ENCODE results near the gene PDIA3.
A peak's percentile ranks its signal among the peaks of the same experiment; 100 is the strongest.

PDIA3 gene

DNA sequence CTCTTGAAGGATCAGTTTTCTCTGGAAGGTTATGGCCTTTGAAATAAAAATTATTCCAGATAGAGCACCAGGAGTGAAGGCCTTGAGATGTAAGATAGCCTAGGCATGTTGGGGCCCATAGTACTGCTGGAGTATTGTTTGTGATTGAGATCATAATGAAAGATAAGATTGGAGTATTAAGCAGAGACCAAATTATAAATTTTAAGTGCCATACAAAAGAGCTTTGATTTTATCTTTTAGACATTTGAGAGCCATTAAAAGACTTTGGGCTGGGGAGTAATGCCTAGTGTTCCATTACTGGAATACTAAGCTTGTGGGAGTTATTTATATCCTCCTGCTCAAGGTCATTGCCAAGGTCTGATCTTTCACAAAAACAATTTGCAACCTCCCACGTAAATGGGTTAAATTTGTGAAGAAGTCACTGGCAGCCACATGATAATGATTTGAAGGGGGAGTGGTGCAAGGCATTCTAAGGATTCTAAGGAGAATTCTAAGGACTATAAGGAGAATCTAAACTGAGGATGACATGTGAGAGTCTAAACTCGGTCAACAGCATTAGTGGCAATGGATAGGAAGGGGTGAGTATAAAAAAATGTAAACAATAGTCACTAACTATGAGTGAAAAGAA, 17.7 kb downstream of the PDIA3 start:
- Mint-ChIP-seq H3K27ac (no peak overlapping the region), H3K27me3 (no peaks in the 10 kb centered on the region), H3K4me1 (peaks cover 2% of the 10 kb centered on the region), H3K4me3 (no peak overlapping the region), H3K36me3 (peaks cover 62% of the 10 kb centered on the region), H3K9me3 (no peaks in the 10 kb centered on the region)
- CTCF ChIA-PET, result no interaction called here
- no peak for DNase-seq

DNA sequence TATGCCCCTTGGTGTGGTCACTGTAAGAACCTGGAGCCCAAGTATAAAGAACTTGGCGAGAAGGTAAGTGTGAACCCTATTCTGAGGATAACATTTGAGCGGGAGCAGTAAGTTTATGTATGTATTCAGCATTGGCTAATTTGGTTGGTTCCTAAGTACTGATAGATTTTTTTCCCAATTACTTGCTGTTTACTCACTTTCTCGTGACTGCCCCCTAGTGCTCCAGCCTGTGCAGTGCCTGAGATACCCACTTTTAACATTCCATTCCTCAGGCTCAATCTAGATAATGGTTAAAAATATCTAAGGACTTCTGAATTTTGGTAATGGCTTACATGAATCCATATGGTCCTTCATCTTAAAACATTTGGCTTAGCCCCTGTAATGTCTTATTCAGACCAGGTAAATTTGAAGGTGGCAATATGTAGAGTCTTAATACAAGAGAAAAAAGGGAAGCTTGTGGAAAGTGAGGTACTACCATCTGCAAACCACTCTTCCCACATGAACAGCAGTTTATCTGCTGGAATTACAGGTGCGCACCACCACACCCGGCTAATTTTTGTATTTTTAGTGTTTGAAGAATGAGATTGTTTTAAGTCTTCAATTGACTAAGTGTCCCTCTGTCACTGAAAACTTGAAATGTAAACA, 23.5 kb downstream of the PDIA3 start:
- CTCF ChIA-PET, result interaction anchor here (0.9 to 1.6 kb wide), 6 partner anchors 10 to 328 kb away, joined by 3 to 6 read pairs (median 4); no protein-coding TSS in a partner anchor
- no peaks in the 10 kb centered on the region for H3K9me3 Mint-ChIP-seq
- H3K27ac Mint-ChIP-seq, result peak overlapping the region; percentile 62
- no peaks in the 10 kb centered on the region for H3K4me1 Mint-ChIP-seq
- no peak overlapping the region for H3K4me3 Mint-ChIP-seq
- peak; percentile 76 for DNase-seq
- H3K36me3 Mint-ChIP-seq, result peaks cover 63% of the 10 kb centered on the region
- no peaks in the 10 kb centered on the region for H3K27me3 Mint-ChIP-seq

DNA sequence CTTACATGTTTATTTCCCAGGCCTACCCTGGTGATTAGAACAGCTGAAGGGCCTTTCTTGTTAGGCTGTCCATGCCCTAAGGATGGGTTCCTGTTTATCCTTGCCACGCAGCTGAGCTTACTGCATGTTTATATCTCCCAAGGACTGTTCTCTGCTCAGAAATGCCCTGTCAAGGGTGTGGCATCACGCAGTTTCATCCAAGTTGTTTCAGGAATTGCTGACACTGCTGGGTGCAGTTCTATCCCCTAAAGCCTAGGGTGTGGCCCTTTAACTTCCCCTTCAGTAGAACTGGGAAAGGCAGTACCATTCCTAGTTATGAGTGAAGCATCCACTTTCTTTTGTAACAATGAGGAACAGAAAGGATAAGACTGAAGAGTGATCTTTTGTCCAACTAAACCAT, 25.6 kb downstream of the PDIA3 start:
- Mint-ChIP-seq H3K27me3 (no peaks in the 10 kb centered on the region), H3K36me3 (peaks cover 47% of the 10 kb centered on the region), H3K9me3 (no peaks in the 10 kb centered on the region), H3K27ac (no peak overlapping the region), H3K4me3 (no peak overlapping the region), H3K4me1 (peaks cover 6% of the 10 kb centered on the region)
- CTCF ChIA-PET, result interaction anchor here (1.0 kb wide), 1 partner anchor 17 kb away, joined by 3 read pairs; no protein-coding TSS in a partner anchor
- no peak for DNase-seq

DNA sequence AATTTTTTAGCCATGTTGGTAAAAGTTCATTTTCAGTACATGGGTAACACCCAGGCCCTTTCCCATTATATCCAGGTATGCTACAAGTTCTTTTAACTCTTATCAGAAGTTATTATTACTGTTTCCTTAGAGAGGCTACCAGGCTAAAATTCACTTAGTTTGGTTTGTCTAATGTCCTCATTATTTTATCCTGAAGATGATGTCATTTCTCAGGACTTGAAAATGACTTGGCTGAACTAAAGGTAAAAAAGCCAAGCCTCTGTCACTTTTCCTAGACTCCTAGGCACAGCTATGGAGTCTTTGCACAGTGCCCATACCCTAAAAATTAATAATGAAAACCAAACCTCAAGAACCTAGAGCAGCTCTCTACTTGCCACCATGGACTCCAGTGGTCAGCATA, 26.4 kb downstream of the PDIA3 start:
- Mint-ChIP-seq H3K4me1 (peaks cover 13% of the 10 kb centered on the region), H3K4me3 (no peak overlapping the region), H3K27ac (no peak overlapping the region), H3K9me3 (no peaks in the 10 kb centered on the region), H3K36me3 (peaks cover 45% of the 10 kb centered on the region), H3K27me3 (peaks cover 5% of the 10 kb centered on the region)
- DNase-seq, result no peak
- CTCF ChIA-PET, result interaction anchor here (0.5 kb wide), 1 partner anchor 395 kb away, joined by 3 read pairs; no protein-coding TSS in a partner anchor

DNA sequence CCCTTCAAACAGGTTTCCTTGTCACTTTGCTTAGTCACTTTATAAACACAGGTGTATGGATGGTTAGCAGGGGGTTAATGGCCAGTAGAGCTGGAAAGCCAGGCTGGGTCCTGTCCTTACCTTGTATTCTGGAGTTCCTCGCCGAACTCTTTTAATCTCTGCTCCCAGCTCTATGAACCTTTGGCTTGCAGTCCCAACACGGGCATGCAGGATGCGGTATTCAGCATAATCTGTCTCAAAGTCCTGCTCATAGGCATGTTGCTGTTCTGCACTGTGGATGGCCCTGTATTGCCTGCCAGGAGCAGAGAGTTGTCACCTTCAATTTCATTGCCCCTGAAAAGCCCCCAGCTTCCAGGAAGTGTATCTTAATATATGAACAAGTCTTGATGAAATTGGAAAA, 27.8 kb downstream of the PDIA3 start:
- DNase-seq, result no peak
- CTCF ChIA-PET, result no interaction called here
- no peak overlapping the region for H3K4me3 Mint-ChIP-seq
- peaks cover 22% of the 10 kb centered on the region for H3K4me1 Mint-ChIP-seq
- peaks cover 9% of the 10 kb centered on the region for H3K27me3 Mint-ChIP-seq
- peak overlapping the region; percentile 28 for H3K27ac Mint-ChIP-seq
- H3K9me3 Mint-ChIP-seq, result no peaks in the 10 kb centered on the region
- peaks cover 36% of the 10 kb centered on the region for H3K36me3 Mint-ChIP-seq

DNA sequence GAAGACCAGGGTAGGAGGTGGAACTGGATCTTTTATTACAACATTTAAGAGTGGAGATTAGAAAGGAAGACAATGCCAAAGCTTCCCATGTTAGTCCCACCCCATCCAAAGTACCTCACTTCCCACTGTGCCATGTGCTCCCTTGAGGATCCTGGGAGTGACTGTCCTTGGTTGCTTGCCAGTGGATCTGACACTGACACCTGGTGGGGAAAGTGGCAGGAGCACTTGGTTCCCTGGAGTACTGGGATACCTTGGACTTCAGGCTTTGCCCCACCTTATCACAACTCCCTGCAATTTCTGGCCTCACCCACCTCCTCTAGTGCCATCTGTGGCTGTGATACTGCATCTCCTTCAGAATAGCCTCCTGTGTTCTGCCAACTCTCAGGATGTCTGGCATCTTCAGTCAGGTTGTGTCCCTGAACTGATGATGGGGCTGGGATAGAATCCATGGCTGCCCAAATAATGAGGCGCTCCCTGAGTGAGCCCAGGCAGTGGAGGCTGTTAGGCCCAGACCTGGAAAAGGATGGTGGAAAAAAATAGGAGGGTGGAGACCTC, 29.2 kb downstream of the PDIA3 start:
- Mint-ChIP-seq H3K4me1 (peaks cover 26% of the 10 kb centered on the region), H3K4me3 (peak overlapping the region; percentile 91), H3K9me3 (no peaks in the 10 kb centered on the region), H3K27ac (peak overlapping the region; percentile 45), H3K27me3 (peaks cover 9% of the 10 kb centered on the region), H3K36me3 (peaks cover 28% of the 10 kb centered on the region)
- DNase-seq, result no peak
- CTCF ChIA-PET, result interaction anchor here (0.6 to 1.3 kb wide), 3 partner anchors 26 to 264 kb away, joined by 3 read pairs; no protein-coding TSS in a partner anchor

DNA sequence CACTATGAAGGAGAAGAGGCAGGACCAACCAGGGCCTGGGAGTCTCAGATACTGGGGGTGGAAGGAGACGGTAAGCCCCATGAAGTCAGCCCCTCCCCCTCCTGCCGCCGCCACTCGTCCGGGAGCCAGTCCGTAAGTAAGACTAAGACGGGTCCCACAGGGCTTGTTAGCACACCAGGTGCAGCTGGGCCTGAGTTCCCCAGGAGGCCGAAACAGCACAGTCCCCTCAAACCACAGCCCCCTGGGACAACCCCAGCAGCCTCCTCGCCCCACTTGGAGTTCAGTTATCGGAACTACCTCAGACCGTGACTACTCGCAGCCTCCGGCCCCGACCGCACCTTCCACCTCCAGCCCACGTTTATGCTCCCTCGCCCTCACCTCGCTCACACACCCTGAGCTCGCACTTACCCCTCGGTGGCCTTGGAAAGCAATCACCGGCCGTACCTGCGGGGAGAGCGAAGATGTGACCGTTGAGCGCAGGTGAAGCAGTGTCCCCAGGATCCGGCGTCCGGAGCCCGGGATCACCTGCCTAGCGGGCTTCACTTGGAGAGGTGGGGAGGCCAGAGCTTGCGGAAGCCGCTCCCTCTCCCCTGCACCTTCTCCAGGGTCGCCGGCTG, 30.0 kb downstream of the PDIA3 start:
- Mint-ChIP-seq H3K27ac (peak overlapping the region; percentile 92), H3K27me3 (peaks cover 9% of the 10 kb centered on the region)

DNA sequence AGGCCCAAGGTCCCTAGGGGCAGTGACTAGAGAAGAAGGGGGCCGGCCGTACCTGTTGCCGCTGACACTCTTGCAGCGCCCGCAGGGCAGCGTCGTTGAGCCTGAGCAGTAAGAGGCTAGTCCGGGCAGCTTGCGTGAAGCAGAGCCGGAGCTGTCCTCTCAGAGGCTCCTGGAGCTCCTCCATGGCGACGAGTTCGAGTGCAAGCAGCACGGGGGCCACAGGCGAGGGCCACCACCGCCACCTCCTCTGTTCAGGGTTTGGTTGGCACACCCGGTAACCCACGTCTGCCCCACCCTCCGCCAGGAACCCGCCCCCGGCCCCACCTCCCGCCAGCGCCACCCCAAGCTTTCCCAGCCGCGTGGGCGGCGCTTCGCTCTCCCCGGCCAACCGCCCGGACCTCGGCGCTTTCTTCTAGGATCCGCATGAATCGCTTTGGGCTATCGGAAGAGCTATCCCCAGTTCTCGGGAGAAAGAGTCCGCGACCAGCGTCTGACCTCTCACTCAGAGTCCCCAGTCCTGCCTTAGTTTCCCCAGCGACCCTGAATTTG, 30.6 kb downstream of the PDIA3 start, which contains the start of gene ELL3:
TSS of gene ELL3 (minus strand) at position 249 of the 549 bp plus-strand sequence. CDS start at position 184, 65 bp downstream.
- Mint-ChIP-seq H3K9me3 (no peaks in the 10 kb centered on the region), H3K27ac (peak within 1 kb of the TSS; percentile 92), H3K27me3 (peaks cover 9% of the 10 kb centered on the region), H3K4me3 (peak within 1 kb of the TSS; percentile 91), H3K4me1 (peaks cover 26% of the 10 kb centered on the region), H3K36me3 (peaks cover 18% of the 10 kb centered on the region)
- DNase-seq, result peak; percentile 84
- CTCF ChIA-PET, result interaction anchor here (0.8 to 2.2 kb wide), 9 partner anchors 9 to 336 kb away, joined by 3 to 14 read pairs (median 5); partner anchors contain the start of gene MFAP1

More for the DNA sequence above, 30.0 kb downstream of the PDIA3 start:
- CTCF ChIA-PET, result interaction anchor here (0.6 to 2.2 kb wide), 11 partner anchors 10 to 335 kb away, joined by 3 to 14 read pairs (median 5); partner anchors contain the start of gene MFAP1
- Mint-ChIP-seq H3K9me3 (no peaks in the 10 kb centered on the region), H3K4me3 (peak overlapping the region; percentile 91), H3K36me3 (peaks cover 22% of the 10 kb centered on the region), H3K4me1 (peaks cover 26% of the 10 kb centered on the region)
- DNase-seq, result peak; percentile 33

DNA sequence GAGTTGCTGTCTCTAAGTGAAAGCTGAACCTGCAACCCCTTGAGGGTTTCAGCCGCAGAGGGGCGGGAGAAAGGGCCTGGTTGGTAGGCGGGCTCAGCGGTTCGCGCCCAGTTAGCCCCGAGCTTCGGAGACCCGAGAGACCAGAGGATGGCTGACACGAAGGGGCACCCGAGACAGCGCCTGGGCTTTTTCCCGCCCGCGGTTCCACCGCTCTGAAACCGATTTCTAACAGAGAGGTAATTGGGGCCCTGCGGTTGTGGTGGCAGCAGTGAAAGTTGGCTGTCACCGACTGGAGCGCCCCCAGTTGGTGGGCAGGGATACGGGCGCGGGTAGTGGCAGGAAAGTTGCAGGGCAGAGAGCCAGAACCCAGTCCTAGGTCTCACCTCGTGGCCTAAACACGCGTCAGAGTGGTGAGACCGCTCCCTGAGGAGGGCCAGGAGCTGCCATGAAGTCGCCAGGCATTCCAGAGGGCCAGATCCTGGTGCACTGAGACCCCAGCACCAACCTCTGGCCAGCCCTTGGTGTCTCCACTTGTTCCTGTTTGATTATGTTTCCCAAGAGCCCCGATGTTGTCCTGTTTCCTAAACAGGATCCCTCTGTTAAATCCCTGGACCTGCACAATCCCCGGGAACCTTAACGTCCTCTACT, 31.2 kb downstream of the PDIA3 start:
- CTCF ChIA-PET, result interaction anchor here (0.7 to 2.2 kb wide), 9 partner anchors 9 to 336 kb away, joined by 3 to 14 read pairs (median 5); partner anchors contain the start of gene MFAP1
- Mint-ChIP-seq H3K27me3 (peaks cover 9% of the 10 kb centered on the region), H3K27ac (peak overlapping the region; percentile 92), H3K4me1 (peaks cover 26% of the 10 kb centered on the region), H3K4me3 (peak overlapping the region; percentile 91), H3K9me3 (no peaks in the 10 kb centered on the region), H3K36me3 (peaks cover 12% of the 10 kb centered on the region)
- DNase-seq, result peak; percentile 90

DNA sequence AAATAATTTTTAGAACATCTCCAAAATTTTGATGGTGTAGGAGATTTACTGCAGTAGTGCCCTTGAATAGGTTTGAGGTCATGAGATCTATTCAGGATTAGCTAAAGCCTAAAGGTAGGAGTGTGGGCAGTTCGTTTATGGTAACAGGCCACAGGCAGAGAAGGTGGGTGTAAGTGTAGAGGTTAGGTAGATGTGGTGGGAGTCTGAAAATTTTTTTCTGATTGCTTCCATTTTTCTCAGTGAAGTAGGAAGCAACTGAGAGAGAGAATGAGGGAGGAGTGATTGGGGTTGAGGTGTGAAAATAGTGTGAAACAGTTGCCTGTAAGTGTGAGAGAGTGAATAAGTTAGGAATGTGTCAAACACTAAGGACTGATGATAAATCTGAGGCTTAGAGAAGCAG, 32.8 kb downstream of the PDIA3 start:
- H3K4me3 Mint-ChIP-seq, result peak overlapping the region; percentile 7
- H3K27me3 Mint-ChIP-seq, result peaks cover 9% of the 10 kb centered on the region
- DNase-seq, result no peak
- H3K9me3 Mint-ChIP-seq, result no peaks in the 10 kb centered on the region
- CTCF ChIA-PET, result interaction anchor here (1.0 kb wide), 1 partner anchor 12 kb away, joined by 3 read pairs; no protein-coding TSS in a partner anchor
- peak overlapping the region; percentile 2 for H3K27ac Mint-ChIP-seq
- H3K36me3 Mint-ChIP-seq, result peaks cover 3% of the 10 kb centered on the region
- peaks cover 26% of the 10 kb centered on the region for H3K4me1 Mint-ChIP-seq

DNA sequence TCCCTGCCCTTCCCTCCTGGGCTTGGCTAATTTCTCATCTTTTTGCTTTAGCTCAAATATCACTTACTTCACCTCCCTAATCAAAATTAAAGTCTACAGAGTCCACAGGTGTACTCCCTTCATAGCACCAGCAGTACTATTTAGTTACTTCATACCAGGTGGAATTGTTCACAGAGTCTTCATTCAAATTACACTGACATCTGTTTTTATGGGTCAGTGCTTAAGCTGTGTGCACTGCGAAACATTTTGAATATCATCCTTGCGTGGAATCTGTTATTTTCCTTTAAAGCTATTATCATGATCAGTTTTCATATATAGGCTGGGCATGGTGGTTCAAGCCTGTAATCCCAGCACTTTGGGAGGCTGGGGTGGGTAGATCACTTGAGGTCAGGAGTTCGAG, 43.2 kb downstream of the PDIA3 start:
- Mint-ChIP-seq H3K4me1 (peaks cover 20% of the 10 kb centered on the region), H3K27me3 (no peaks in the 10 kb centered on the region), H3K4me3 (no peak overlapping the region), H3K9me3 (no peaks in the 10 kb centered on the region), H3K27ac (no peak overlapping the region), H3K36me3 (peaks cover 22% of the 10 kb centered on the region)
- CTCF ChIA-PET, result interaction anchor here (2.4 kb wide), 1 partner anchor 13 kb away, joined by 14 read pairs; the partner anchor contains the start of gene ELL3
- no peak for DNase-seq

DNA sequence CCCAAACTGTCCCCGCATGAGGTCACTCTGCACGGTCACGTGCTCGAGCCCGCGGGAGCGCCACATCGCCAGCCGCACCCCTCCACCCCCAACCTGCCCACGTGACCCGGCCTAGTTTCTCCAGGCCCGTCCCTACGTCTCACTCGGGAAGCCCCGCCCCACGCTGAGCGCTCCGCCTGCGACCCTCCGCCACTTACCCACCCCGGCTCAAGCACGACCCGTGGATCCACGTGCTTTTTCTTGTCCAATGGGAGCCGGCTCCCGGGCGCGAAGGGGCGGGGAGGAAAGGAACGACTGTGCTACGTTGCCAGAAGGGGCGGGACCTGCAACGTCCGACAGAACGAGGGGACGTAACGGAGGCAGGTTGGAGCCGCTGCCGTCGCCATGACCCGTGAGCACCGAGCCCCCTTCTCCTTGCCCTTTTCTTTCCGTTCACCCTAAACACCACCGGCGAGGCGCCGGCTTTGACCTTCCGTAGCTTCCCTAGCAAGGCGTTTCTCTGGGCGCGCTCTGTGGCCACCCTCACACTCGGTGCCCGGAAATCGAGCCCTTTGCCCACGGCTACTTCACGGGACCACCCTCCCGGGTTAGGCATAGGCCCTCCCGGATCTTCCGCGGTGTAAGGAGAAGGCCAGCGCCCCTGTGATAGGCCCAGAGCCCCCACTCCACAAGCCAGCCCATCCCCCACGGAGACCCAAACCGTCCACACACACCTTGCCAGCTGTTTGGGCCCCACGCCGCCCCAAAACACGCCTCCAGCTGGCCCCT, 45.9 kb downstream of the PDIA3 start, which contains the start of gene SERF2:
TSS of gene SERF2 (plus strand) at position 328 of the 768 bp plus-strand sequence. CDS start at position 385, 57 bp downstream.
- CTCF ChIA-PET, result interaction anchor here (1.1 kb wide), 2 partner anchors 10 to 14 kb away, joined by 3 to 4 read pairs; no protein-coding TSS in a partner anchor
- Mint-ChIP-seq H3K9me3 (no peaks in the 10 kb centered on the region), H3K4me3 (peak within 1 kb of the TSS; percentile 95), H3K27me3 (no peaks in the 10 kb centered on the region), H3K36me3 (peaks cover 43% of the 10 kb centered on the region), H3K27ac (peak within 1 kb of the TSS; percentile 97), H3K4me1 (peaks cover 40% of the 10 kb centered on the region)
- peak; percentile 100 for DNase-seq
